HEK293 (cell line): ENCODE data around the gene FOXL2.

Experiments used
- CTCF ChIA-PET: fragments of 350-600 bp; formaldehyde crosslinking; extraction: SDS; loops from one replicate; lab custom pipeline; 2021; ENCODE audit warnings: antibody characterized with exemption; lab: Yijun Ruan, JAX
- POLR2A ChIA-PET: fragments of 300-600 bp; formaldehyde crosslinking; extraction: SDS; loops from one replicate; lab custom pipeline; 2020; ENCODE audit warnings: antibody characterized with exemption, inconsistent platforms; lab: Yijun Ruan, JAX
- H3K27ac ChIP-seq: fragments of 200-500 bp; sonication (Bioruptor generic); 2 replicates; pipeline ENCODE4 v1.5.1; 2014; ENCODE audit warnings: low read depth, low read length, control low read depth, inconsistent platforms; ENCODE audit errors: extremely low read depth
- H3K36me3 ChIP-seq, 2 experiments: fragments of 200-500 bp in 1 of 2; sonication (Bioruptor generic) in 1 of 2; 1 replicate in 1 of 2; 2 replicates in 1 of 2; pipeline ENCODE4 v1.5.1; 2014 to 2017; ENCODE audit warnings: inconsistent platforms in 2 of 2, low read length in 2 of 2; ENCODE audit not compliant: control insufficient read depth in 2 of 2, insufficient read depth in 1 of 2
- H3K4me1 ChIP-seq: fragments of 200-500 bp; sonication (Bioruptor generic); 2 replicates; pipeline ENCODE4 v1.5.1; 2014; ENCODE audit warnings: mild to moderate bottlenecking, low read length, inconsistent platforms; ENCODE audit not compliant: control insufficient read depth, insufficient read depth
- H3K4me3 ChIP-seq: 2 replicates; pipeline ENCODE4 v1.5.1; 2011; ENCODE audit warnings: low read depth, mild to moderate bottlenecking, control low read depth, low read length, moderate library complexity
- H3K9me3 ChIP-seq: fragments of 200-500 bp; sonication (Bioruptor generic); 2 replicates; pipeline ENCODE4 v1.5.1; 2014; ENCODE audit warnings: low read depth, low read length, inconsistent platforms; ENCODE audit not compliant: control insufficient read depth, insufficient read depth
- KLF9 ChIP-seq: fragments of 450-650 bp; formaldehyde crosslinking; IDR thresholded peaks from 2 replicates; pipeline ENCODE4 v1.5.1; 2016; ENCODE audit warnings: missing biosample characterization, missing genetic modification characterization, low read depth
- MEIS1 ChIP-seq: sonication (generic); formaldehyde crosslinking; IDR thresholded peaks from 2 replicates; pipeline ENCODE4 v1.8.1; 2022; ENCODE audit warnings: missing genetic modification reagents, mild to moderate bottlenecking, borderline replicate concordance
- MZF1 ChIP-seq: fragments of 450-650 bp; formaldehyde crosslinking; IDR thresholded peaks from 2 replicates; pipeline ENCODE4 v1.5.1; 2017; ENCODE audit warnings: missing biosample characterization, missing genetic modification characterization, borderline replicate concordance
- SETDB1 ChIP-seq: IDR thresholded peaks from one replicate; pipeline ENCODE4 v1.6.1; 2017; ENCODE audit warnings: mild to moderate bottlenecking, low read length, moderate library complexity, mixed read lengths; ENCODE audit not compliant: insufficient read length
- ZBTB20 ChIP-seq: fragments of 450-650 bp; formaldehyde crosslinking; IDR thresholded peaks from 2 replicates; pipeline ENCODE4 v1.5.1; 2016; ENCODE audit warnings: missing biosample characterization, missing genetic modification characterization
- ZNF10 ChIP-seq: fragments of 450-650 bp; formaldehyde crosslinking; IDR thresholded peaks from 2 replicates; pipeline ENCODE4 v1.5.1; 2017; ENCODE audit warnings: missing biosample characterization, missing genetic modification characterization
- ZNF169 ChIP-seq: fragments of 450-650 bp; formaldehyde crosslinking; IDR thresholded peaks from 2 replicates; pipeline ENCODE4 v1.5.1; 2016; ENCODE audit warnings: missing biosample characterization, missing genetic modification characterization
- ZNF184 ChIP-seq: fragments of 450-650 bp; IDR thresholded peaks from 2 replicates; pipeline ENCODE4 v1.5.1; 2018; ENCODE audit warnings: missing biosample characterization, mild to moderate bottlenecking, missing genetic modification characterization
- ZNF274 ChIP-seq, 2 experiments: fragments of 200-500 bp in 1 of 2; fragments of 450-650 bp in 1 of 2; sonication (Bioruptor generic) in 1 of 2; formaldehyde crosslinking in 1 of 2; IDR thresholded peaks; 2 replicates each; pipeline versions ENCODE4 v1.5.1 to v1.6.1; 2014 to 2016; ENCODE audit warnings: borderline replicate concordance in 1 of 2, inconsistent platforms in 1 of 2, low read length in 1 of 2, missing biosample characterization in 1 of 2, missing genetic modification characterization in 1 of 2
- ZNF280C ChIP-seq: fragments of 450-650 bp; formaldehyde crosslinking; IDR thresholded peaks from 2 replicates; pipeline ENCODE4 v1.5.1; 2016; ENCODE audit warnings: missing biosample characterization, missing genetic modification characterization
- ZNF391 ChIP-seq: fragments of 450-650 bp; formaldehyde crosslinking; IDR thresholded peaks from 2 replicates; pipeline ENCODE4 v1.5.1; 2016; ENCODE audit warnings: low read depth, missing biosample characterization, missing genetic modification characterization, borderline replicate concordance
- ZNF426 ChIP-seq: fragments of 450-650 bp; formaldehyde crosslinking; IDR thresholded peaks from 2 replicates; pipeline ENCODE4 v1.5.1; 2017; ENCODE audit warnings: missing biosample characterization, missing genetic modification characterization, mild to moderate bottlenecking, inconsistent platforms, moderate library complexity
- ZNF514 ChIP-seq: fragments of 450-650 bp; formaldehyde crosslinking; IDR thresholded peaks from 2 replicates; pipeline ENCODE4 v1.5.1; 2016; ENCODE audit warnings: missing biosample characterization, missing genetic modification characterization
- ZNF555 ChIP-seq: fragments of 450-650 bp; formaldehyde crosslinking; conservative IDR thresholded peaks from 2 replicates; pipeline ENCODE4 v1.5.1; 2017; ENCODE audit warnings: missing biosample characterization, mild to moderate bottlenecking, missing genetic modification characterization, inconsistent platforms
- ZNF561 ChIP-seq: fragments of 450-650 bp; IDR thresholded peaks from 2 replicates; pipeline ENCODE4 v1.5.1; 2018; ENCODE audit warnings: missing biosample characterization, missing genetic modification characterization, borderline replicate concordance
- ZNF585B ChIP-seq: fragments of 450-650 bp; formaldehyde crosslinking; IDR thresholded peaks from 2 replicates; pipeline ENCODE4 v1.5.1; 2016; ENCODE audit warnings: missing biosample characterization, missing genetic modification characterization
- ZNF624 ChIP-seq: fragments of 450-650 bp; formaldehyde crosslinking; IDR thresholded peaks from 2 replicates; pipeline ENCODE4 v1.5.1; 2017; ENCODE audit warnings: missing biosample characterization, missing genetic modification characterization
- ZNF645 ChIP-seq: fragments of 450-650 bp; formaldehyde crosslinking; IDR thresholded peaks from 2 replicates; pipeline ENCODE4; 2016; ENCODE audit warnings: missing biosample characterization, missing genetic modification characterization
- ZNF704 ChIP-seq: fragments of 450-650 bp; formaldehyde crosslinking; IDR thresholded peaks from 2 replicates; pipeline ENCODE4 v1.5.1; 2016; ENCODE audit warnings: missing biosample characterization, missing genetic modification characterization
- ZNF776 ChIP-seq: fragments of 450-650 bp; formaldehyde crosslinking; IDR thresholded peaks from 2 replicates; pipeline ENCODE4 v1.5.0; 2017; ENCODE audit warnings: missing biosample characterization, missing genetic modification characterization, borderline replicate concordance
- ZSCAN30 ChIP-seq: fragments of 450-650 bp; IDR thresholded peaks from 2 replicates; pipeline ENCODE4 v1.5.1; 2018; ENCODE audit warnings: missing biosample characterization, mild to moderate bottlenecking, missing genetic modification characterization, moderate library complexity

Gene FOXL2

GRCh38 chr3:138913766-138914165 is 33.2 kb downstream of the FOXL2 start (continued):
- TF ChIP-seq ZNF280C (tag by site-specific recombination) = no peak
- TF ChIP-seq ZNF561 (tag by site-specific recombination) = no peak
- TF ChIP-seq ZNF555 (tag by site-specific recombination) = no peak
- no peak for TF ChIP-seq ZNF426
- no peak for TF ChIP-seq ZNF645 (tag by site-specific recombination)
- TF ChIP-seq, all 188 proteins: peak for 0

- H3K36me3 ChIP-seq = no peaks in the 10 kb centered on the region
- H3K4me3 ChIP-seq = no peak overlapping the region
- no peak overlapping the region for H3K27ac ChIP-seq
- ChIA-PET CTCF (interaction anchor here (0.5 to 1.3 kb wide), 9 partner anchors 9 to 734 kb away, joined by 3 to 7 read pairs (median 4); no protein-coding TSS in a partner anchor), POLR2A (no interaction called here)
- H3K4me1 ChIP-seq = no peaks in the 10 kb centered on the region
- no peak for TF ChIP-seq ZNF169 (tag by site-specific recombination)
- TF ChIP-seq ZNF10 (tag by site-specific recombination) = no peak
- no peaks in the 10 kb centered on the region for H3K9me3 ChIP-seq
Observed at GRCh38 chr3:138912237-138912636, 34.7 kb downstream of the FOXL2 start.

- no peaks in the 10 kb centered on the region for H3K36me3 ChIP-seq
- no peaks in the 10 kb centered on the region for H3K9me3 ChIP-seq
- POLR2A ChIA-PET = no interaction called here
- no peak overlapping the region for H3K27ac ChIP-seq
- TF ChIP-seq ZNF514 (tag by site-specific recombination) (no peak), ZNF776 (no peak), MZF1 (tag by site-specific recombination) (no peak), ZNF585B (tag by site-specific recombination) (no peak), ZNF391 (no peak), ZSCAN30 (no peak), ZNF704 (tag by site-specific recombination) (no peak), ZNF274 (IDR thresholded peaks at IDR 0.05; ENCODE audit: low read length) (no peak), ZNF274 (tag by site-specific recombination; IDR thresholded peaks at IDR 0.05; ENCODE audit: borderline replicate concordance) (no peak), SETDB1 (no peak), ZNF624 (tag by site-specific recombination) (no peak), ZNF184 (no peak), ZBTB20 (no peak), MEIS1 (CRISPR knock-in tag) (no peak), KLF9 (tag by site-specific recombination) (no peak)
- H3K4me3 ChIP-seq = no peak overlapping the region
- CTCF ChIA-PET = interaction anchor here (0.7 to 1.3 kb wide), 6 partner anchors 9 to 432 kb away, joined by 3 to 7 read pairs (median 4); no protein-coding TSS in a partner anchor
- H3K4me1 ChIP-seq = no peaks in the 10 kb centered on the region
Observed at GRCh38 chr3:138911621-138912020, 35.3 kb downstream of the FOXL2 start.
